Fibroblast of lung (primary cell): ENCODE data around the gene ERBB2. TPM values are rescaled to one million over a fixed set of nuclear protein-coding genes. Genes with fewer than 3 reads are reported as not detected.

Experiments used
- DNase-seq, 2 donors: peaks; one replicate each; pipeline versions ENCODE4 v3.0.0 to v3.0.0-alpha.2; 2010; ENCODE audit warnings: low read depth in 2 of 2
- H2AFZ ChIP-seq: 2 replicates; pipeline ENCODE4 v1.5.1; 2012; ENCODE audit warnings: low read length, control low read depth, inconsistent platforms
- H3K27ac ChIP-seq: 2 replicates; pipeline ENCODE4 v1.5.1; 2011; ENCODE audit warnings: low read length, control low read depth; ENCODE audit not compliant: insufficient read depth
- H3K27me3 ChIP-seq: 2 replicates; pipeline ENCODE4 v1.5.1; 2011; ENCODE audit warnings: mild to moderate bottlenecking, low read length; ENCODE audit not compliant: control insufficient read depth, insufficient read depth
- H3K36me3 ChIP-seq: 2 replicates; pipeline ENCODE4 v1.5.1; 2011; ENCODE audit warnings: low read length; ENCODE audit not compliant: control insufficient read depth, insufficient read depth
- H3K4me1 ChIP-seq: 2 replicates; pipeline ENCODE4 v1.5.1; 2011; ENCODE audit warnings: low read length; ENCODE audit not compliant: control insufficient read depth, insufficient read depth; ENCODE audit errors: extremely low read depth
- H3K4me2 ChIP-seq: 2 replicates; pipeline ENCODE4 v1.5.1; 2011; ENCODE audit warnings: low read length, control low read depth; ENCODE audit not compliant: insufficient read depth; ENCODE audit errors: extremely low read depth
- H3K4me3 ChIP-seq, 4 experiments: fragments of 200-600 bp in 1 of 4; sonication (generic) in 1 of 4; replicated peaks in 1 of 4; 2 replicates each; pipeline ENCODE4 v1.5.1; 2011 to 2016; ENCODE audit warnings: low read length in 4 of 4, low read depth in 3 of 4, mild to moderate bottlenecking in 3 of 4, control low read depth in 2 of 4, inconsistent platforms in 1 of 4, mixed read lengths in 1 of 4; ENCODE audit not compliant: insufficient read depth in 1 of 4; ENCODE audit errors: control extremely low read depth in 1 of 4
- H3K79me2 ChIP-seq: 2 replicates; pipeline ENCODE4 v1.5.1; 2012; ENCODE audit warnings: mild to moderate bottlenecking, low read length, inconsistent platforms; ENCODE audit not compliant: control insufficient read depth, insufficient read depth
- H3K9ac ChIP-seq: 2 replicates; pipeline ENCODE4 v1.5.1; 2011; ENCODE audit warnings: mild to moderate bottlenecking, low read length, control low read depth; ENCODE audit not compliant: insufficient read depth
- H3K9me3 ChIP-seq: 2 replicates; pipeline ENCODE4 v1.5.1; 2012; ENCODE audit warnings: low read depth, low read length; ENCODE audit not compliant: control insufficient read depth, insufficient read depth
- H4K20me1 ChIP-seq: 2 replicates; pipeline ENCODE4 v1.5.1; 2011; ENCODE audit warnings: low read length; ENCODE audit not compliant: control insufficient read depth, insufficient read depth; ENCODE audit errors: extremely low read depth
- CTCF ChIP-seq, 2 donors: IDR thresholded peaks in 1 of 2; conservative IDR thresholded peaks in 1 of 2; 1 replicate in 1 of 2; 2 replicates in 1 of 2; pipeline ENCODE4 v1.5.1; 2011 to 2012; ENCODE audit warnings: low read length in 2 of 2, control low read depth in 1 of 2, inconsistent platforms in 1 of 2, low read depth in 1 of 2, mild to moderate bottlenecking in 1 of 2
- EZH2 ChIP-seq: IDR thresholded peaks from 2 replicates; pipeline ENCODE4 v1.5.1; 2012; ENCODE audit warnings: low read length, control low read depth, mild to moderate bottlenecking; ENCODE audit errors: missing control alignments
- polyA plus RNA-seq, 2 donors: library from polyadenylated mRNA; depleted of rRNA in 1 of 2; stranded (reverse) in 1 of 2; unstranded in 1 of 2; fragments of >200 nt; gene quantifications; 2 replicates each; pipeline ENCODE4 v1.2.1, GENCODE V29; 2011 to 2012; ENCODE audit warnings: missing spikeins in 1 of 2
- total RNA-seq: library from RNA; depleted of rRNA; stranded (reverse); fragments of >200 nt; gene quantifications from 2 replicates; pipeline ENCODE4 v1.2.1, GENCODE V29; 2014

The ERBB2 gene
- total and polyA plus RNA-seq, 2 donors (not counting 1 experiment from before 2014, with no cell fraction given): 24.7 to 33.9 TPM

- Histone ChIP-seq H3K4me1 (peaks cover 2% of the 10 kb centered on the region), H3K27me3 (peaks cover 2% of the 10 kb centered on the region), H3K9me3 (no peaks in the 10 kb centered on the region), H2AFZ (peak overlapping the region; percentile 87), H3K79me2 (no peaks in the 10 kb centered on the region), H3K27ac (peak overlapping the region; percentile 69), H3K9ac (peak overlapping the region; percentile 64), H4K20me1 (no peaks in the 10 kb centered on the region), H3K36me3 (no peaks in the 10 kb centered on the region), H3K4me3 (peak overlapping the region; percentile 41 to 78 (median 62)), H3K4me2 (peak overlapping the region; percentile 79)
- no peak for DNase-seq
- TF ChIP-seq CTCF (conservative IDR thresholded peaks at IDR 0.05 in 1 of 2, IDR thresholded peaks at IDR 0.05 in 1 of 2; ENCODE audit: low read depth in 1 of 2, low read length in 2 of 2): no peak
- no peak for TF ChIP-seq EZH2
Observed at GRCh38 chr17:39753514-39754160, 53.8 kb downstream of the ERBB2 start.

GRCh38 chr17:39754161-39754957, 54.5 kb downstream of the ERBB2 start:
- H3K27ac ChIP-seq: peak overlapping the region; percentile 72
- H2AFZ ChIP-seq: peak overlapping the region; percentile 93
- peak; percentile 67 to 89 for DNase-seq

More at GRCh38 chr17:39754161-39754957, 54.5 kb downstream of the ERBB2 start:
- peaks cover 2% of the 10 kb centered on the region for H3K27me3 ChIP-seq
- H3K36me3 ChIP-seq: no peaks in the 10 kb centered on the region
- H3K79me2 ChIP-seq: no peaks in the 10 kb centered on the region
- no peak for TF ChIP-seq EZH2
- peak; percentile 53 to 63 for TF ChIP-seq CTCF (conservative IDR thresholded peaks at IDR 0.05 in 1 of 2, IDR thresholded peaks at IDR 0.05 in 1 of 2; ENCODE audit: low read depth in 1 of 2, low read length in 2 of 2)
- H3K4me2 ChIP-seq: peak overlapping the region; percentile 90
- peak overlapping the region; percentile 82 for H3K9ac ChIP-seq
- no peaks in the 10 kb centered on the region for H3K9me3 ChIP-seq
- H3K4me1 ChIP-seq: peaks cover 2% of the 10 kb centered on the region
- H3K4me3 ChIP-seq: peak overlapping the region; percentile 56 to 78 (median 63)
- H4K20me1 ChIP-seq: no peaks in the 10 kb centered on the region
